H1 (cell line): ENCODE results near the gene PRR19. TPM values are rescaled to one million over a fixed set of nuclear protein-coding genes. Genes with fewer than 3 reads are reported as not detected.

Experiments used
- CTCF ChIA-PET: fragments of 300-600 bp; sonication (Branson Sonifier 250); formaldehyde crosslinking; loops from one replicate; lab custom pipeline; 2021; ENCODE audit not compliant: partially characterized antibody; lab: Charles Lee
- POLR2A ChIA-PET: fragments of 300-600 bp; sonication (Branson Sonifier 250); formaldehyde crosslinking; loops from one replicate; lab custom pipeline; 2021; ENCODE audit warnings: inconsistent platforms; ENCODE audit not compliant: partially characterized antibody; lab: Charles Lee
- DNase-seq, 2 experiments: peaks; one replicate each; pipeline versions ENCODE4 v3.0.0 to v3.0.0-alpha.2; 2010 to 2022; ENCODE audit warnings: low spot score in 2 of 2, low read depth in 1 of 2, mixed read lengths in 1 of 2
- FAIRE-seq: peaks from 2 replicates; lab custom pipeline; 2011; peaks lifted over from hg19 to GRCh38; lab: Jason Lieb, UNC
- H2AFZ ChIP-seq: 2 replicates; pipeline ENCODE4 v1.8.1; 2012; ENCODE audit warnings: low read length, inconsistent platforms
- H2AK5ac ChIP-seq: 2 replicates; pipeline ENCODE4 v1.6.1; 2013; ENCODE audit warnings: low read depth, low read length
- H2BK120ac ChIP-seq: replicated peaks from 2 replicates; pipeline ENCODE3; 2013; ENCODE audit warnings: low read depth, low read length, inconsistent platforms
- H2BK12ac ChIP-seq: 2 replicates; pipeline ENCODE4 v1.6.1; 2013; ENCODE audit warnings: low read depth, low read length
- H2BK15ac ChIP-seq: 2 replicates; pipeline ENCODE4 v1.6.1; 2013; ENCODE audit warnings: low read length
- H2BK20ac ChIP-seq: 2 replicates; pipeline ENCODE4 v1.6.1; 2013; ENCODE audit warnings: low read length
- H2BK5ac ChIP-seq: 2 replicates; pipeline ENCODE4 v1.6.1; 2013; ENCODE audit warnings: low read depth, low read length
- H3K14ac ChIP-seq: 2 replicates; pipeline ENCODE4 v1.6.1; 2013; ENCODE audit warnings: inconsistent platforms; ENCODE audit not compliant: insufficient read length
- H3K18ac ChIP-seq: 2 replicates; pipeline ENCODE4 v1.6.1; 2013; ENCODE audit warnings: low read length; ENCODE audit errors: extremely low read depth
- H3K23ac ChIP-seq: 2 replicates; pipeline ENCODE4 v1.6.1; 2013; ENCODE audit warnings: inconsistent platforms; ENCODE audit not compliant: insufficient read length
- H3K23me2 ChIP-seq: 2 replicates; pipeline ENCODE4 v1.6.1; 2013; ENCODE audit warnings: low read depth, low read length
- H3K27ac ChIP-seq: 2 replicates; pipeline ENCODE4 v1.6.1; 2011; ENCODE audit warnings: low read depth, low read length, inconsistent platforms
- H3K27me3 ChIP-seq, 4 experiments: replicated peaks in 1 of 4; 1 replicate in 1 of 4; 2 replicates in 3 of 4; pipeline versions ENCODE4 v1.6.1 to v1.8.1; 2011 to 2013; ENCODE audit warnings: low read length in 3 of 4, mild to moderate bottlenecking in 3 of 4, inconsistent platforms in 2 of 4, mixed read lengths in 2 of 4, moderate library complexity in 1 of 4; ENCODE audit not compliant: control insufficient read depth in 3 of 4, insufficient read depth in 3 of 4; ENCODE audit errors: extremely low read depth in 1 of 4
- H3K36me3 ChIP-seq, 4 experiments: 2 replicates each; pipeline versions ENCODE4 v1.6.1 to v1.8.1; 2011 to 2013; ENCODE audit warnings: mild to moderate bottlenecking in 4 of 4, low read length in 3 of 4, moderate library complexity in 2 of 4, control low read depth in 1 of 4, inconsistent platforms in 1 of 4; ENCODE audit not compliant: insufficient read depth in 4 of 4, control insufficient read depth in 2 of 4
- H3K4ac ChIP-seq: replicated peaks from 2 replicates; pipeline ENCODE3; 2013; ENCODE audit warnings: low read length, low read depth, mixed read lengths, inconsistent platforms; ENCODE audit not compliant: insufficient read length
- H3K4me1 ChIP-seq, 4 experiments: replicated peaks in 1 of 4; 1 replicate in 1 of 4; 2 replicates in 3 of 4; pipeline versions ENCODE4 v1.6.1 to v1.8.1; 2011 to 2013; ENCODE audit warnings: low read length in 3 of 4, inconsistent platforms in 2 of 4, mixed read lengths in 1 of 4; ENCODE audit not compliant: insufficient read depth in 4 of 4, control insufficient read depth in 3 of 4
- H3K4me2 ChIP-seq, 2 experiments: 2 replicates each; pipeline versions ENCODE4 v1.6.1 to v1.8.1; 2011 to 2013; ENCODE audit warnings: low read depth in 2 of 2, low read length in 2 of 2, control low read depth in 1 of 2, inconsistent platforms in 1 of 2, mild to moderate bottlenecking in 1 of 2; ENCODE audit not compliant: insufficient read depth in 1 of 2
- H3K4me3 ChIP-seq, 4 experiments: fragments of 200-600, 300-600 bp in 1 of 4; sonication (generic), shearing (Covaris generic), sonication (Bioruptor Twin) in 1 of 4; 2 replicates each; pipeline versions ENCODE4 v1.5.1 to v1.8.1; 2011 to 2016; ENCODE audit warnings: low read length in 4 of 4, low read depth in 3 of 4, control low read depth in 2 of 4, inconsistent platforms in 2 of 4, mild to moderate bottlenecking in 2 of 4, mixed read lengths in 1 of 4, moderate library complexity in 1 of 4; ENCODE audit not compliant: insufficient read depth in 2 of 4; ENCODE audit errors: extremely low read depth in 1 of 4
- H3K56ac ChIP-seq: replicated peaks from 2 replicates; pipeline ENCODE3; 2013; ENCODE audit warnings: low read depth, mild to moderate bottlenecking, mixed read lengths, low read length, inconsistent platforms; ENCODE audit not compliant: insufficient read length
- H3K79me1 ChIP-seq: 2 replicates; pipeline ENCODE4 v1.6.1; 2013; ENCODE audit warnings: low read depth, low read length, control low read depth
- H3K79me2 ChIP-seq, 2 experiments: 2 replicates each; pipeline versions ENCODE4 v1.6.1 to v1.8.1; 2012 to 2013; ENCODE audit warnings: low read length in 2 of 2, mild to moderate bottlenecking in 2 of 2, inconsistent platforms in 1 of 2; ENCODE audit not compliant: insufficient read depth in 2 of 2, control insufficient read depth in 1 of 2
- H3K9ac ChIP-seq, 4 experiments: replicated peaks in 1 of 4; 1 replicate in 1 of 4; 2 replicates in 3 of 4; pipeline versions ENCODE4 v1.6.1 to v1.8.1; 2011 to 2013; ENCODE audit warnings: low read depth in 3 of 4, low read length in 3 of 4, control low read depth in 2 of 4, mild to moderate bottlenecking in 2 of 4, moderate library complexity in 2 of 4, inconsistent platforms in 1 of 4; ENCODE audit errors: extremely low read depth in 1 of 4
- H3K9me3 ChIP-seq, 2 experiments: 2 replicates each; pipeline versions ENCODE4 v1.6.1 to v1.8.1; 2012 to 2013; ENCODE audit warnings: mild to moderate bottlenecking in 2 of 2, moderate library complexity in 2 of 2, control low read depth in 1 of 2, inconsistent platforms in 1 of 2, low read depth in 1 of 2, low read length in 1 of 2, mixed read lengths in 1 of 2; ENCODE audit not compliant: insufficient read depth in 2 of 2
- H4K20me1 ChIP-seq, 2 experiments: replicated peaks in 1 of 2; 2 replicates each; pipeline versions ENCODE3 to v1.8.1; 2011 to 2013; ENCODE audit warnings: inconsistent platforms in 2 of 2, low read length in 2 of 2, mild to moderate bottlenecking in 1 of 2; ENCODE audit not compliant: insufficient read depth in 2 of 2, control insufficient read depth in 1 of 2
- H4K5ac ChIP-seq: 2 replicates; pipeline ENCODE4 v1.6.1; 2013; ENCODE audit warnings: low read length, low read depth, mixed read lengths, inconsistent platforms; ENCODE audit not compliant: insufficient read length
- H4K8ac ChIP-seq: 2 replicates; pipeline ENCODE4 v1.8.0; 2013; ENCODE audit warnings: mild to moderate bottlenecking, moderate library complexity, low read length, inconsistent platforms; ENCODE audit not compliant: insufficient read depth; ENCODE audit errors: extremely low read depth
- H4K91ac ChIP-seq: replicated peaks from 2 replicates; pipeline ENCODE3; 2013; ENCODE audit warnings: low read length, mixed read lengths, inconsistent platforms; ENCODE audit not compliant: insufficient read length
- CREB1 ChIP-seq: IDR thresholded peaks from 2 replicates; pipeline ENCODE4 v1.6.1; 2012; ENCODE audit warnings: inconsistent platforms
- GABPA ChIP-seq: IDR thresholded peaks from 2 replicates; pipeline ENCODE4 v1.6.1; 2011; ENCODE audit warnings: mild to moderate bottlenecking, low read length, moderate library complexity, borderline replicate concordance; ENCODE audit not compliant: insufficient read depth
- HDAC2 ChIP-seq, 2 experiments: fragments of 300-600 bp in 1 of 2; sonication (generic) in 1 of 2; IDR thresholded peaks; 2 replicates each; pipeline ENCODE4 v1.6.1; 2011 to 2012; ENCODE audit warnings: low read depth in 2 of 2, low read length in 2 of 2, mild to moderate bottlenecking in 2 of 2, moderate library complexity in 2 of 2, borderline replicate concordance in 1 of 2, inconsistent platforms in 1 of 2
- KDM4A ChIP-seq: IDR thresholded peaks from one replicate; pipeline ENCODE4 v1.7.1; 2012; ENCODE audit warnings: low read depth, mild to moderate bottlenecking, moderate library complexity, low read length, inconsistent platforms; ENCODE audit not compliant: severe bottlenecking
- PHF8 ChIP-seq: fragments of 200-600 bp; sonication (generic); conservative IDR thresholded peaks from 2 replicates; pipeline ENCODE4 v1.7.1; 2012; ENCODE audit warnings: low read depth, mild to moderate bottlenecking, inconsistent platforms, low read length, moderate library complexity
- POLR2AphosphoS5 ChIP-seq: IDR thresholded peaks from 2 replicates; pipeline ENCODE4 v1.6.1; 2011; ENCODE audit warnings: low read depth, low read length
- SIN3A ChIP-seq, 2 experiments: IDR thresholded peaks in 1 of 2; conservative IDR thresholded peaks in 1 of 2; 2 replicates each; pipeline ENCODE4 v1.6.1; 2011 to 2012; ENCODE audit warnings: low read length in 2 of 2, improper control_type of control experiment in 1 of 2, low read depth in 1 of 2, mild to moderate bottlenecking in 1 of 2
- SIRT6 ChIP-seq: IDR thresholded peaks from one replicate; pipeline ENCODE4 v1.7.1; 2012; ENCODE audit warnings: low read length, inconsistent platforms
- SIX5 ChIP-seq: IDR thresholded peaks from 2 replicates; pipeline ENCODE4 v1.6.1; 2011; ENCODE audit warnings: mild to moderate bottlenecking, low read depth, low read length
- SRF ChIP-seq: IDR thresholded peaks from 2 replicates; pipeline ENCODE4 v1.6.1; 2011; ENCODE audit warnings: mild to moderate bottlenecking, low read depth, low read length, moderate library complexity
- TAF1 ChIP-seq: IDR thresholded peaks from 2 replicates; pipeline ENCODE4 v1.6.1; 2011; ENCODE audit warnings: mild to moderate bottlenecking, low read depth, low read length
- TBP ChIP-seq: IDR thresholded peaks from 2 replicates; pipeline ENCODE4 v1.6.1; 2011; ENCODE audit warnings: low read depth, low read length, improper control_type of control experiment
- ZNF274 ChIP-seq: IDR thresholded peaks from 2 replicates; pipeline ENCODE4 v1.7.0; 2012; ENCODE audit warnings: low read length, borderline replicate concordance; ENCODE audit errors: extremely low read depth
- WGBS, 2 experiments: shearing (Covaris generic) in 1 of 2; methylation state at CpG; one replicate each; pipeline versions ENCODE4 v1.1.6 to v1.1.7; 2013 to 2015; ENCODE audit warnings: low lambda C conversion rate in 2 of 2, mixed read lengths in 2 of 2, inconsistent platforms in 1 of 2, low coverage in 1 of 2, missing lambda C conversion rate in 1 of 2; ENCODE audit not compliant: insufficient replicate concordance in 2 of 2, insufficient coverage in 1 of 2, insufficient read length in 1 of 2; ENCODE audit errors: extremely low coverage in 1 of 2, missing lambda C conversion rate in 1 of 2; 5-methylcytosine and 5-hydroxymethylcytosine counted together
- polyA plus RNA-seq, 7 experiments: library from polyadenylated mRNA; depleted of rRNA in 3 of 7; stranded (reverse) in 5 of 7; unstranded in 2 of 7; fragments of >200 nt in 5 of 7; fragments of 200-250 nt in 2 of 7; gene quantifications; 1 replicate in 5 of 7; 2 replicates in 1 of 7; 4 replicates in 1 of 7; pipeline versions ENCODE4 v1.2.1 to v1.2.3, GENCODE V29; 2011 to 2013; ENCODE audit warnings: missing spikeins in 2 of 7, mixed read lengths in 2 of 7
- total RNA-seq: library from RNA; stranded (reverse); fragmentation: NEBNext Ultra II Directional; extraction: Animal tissue kit (Norgen Biotek cat#: 25700); gene quantifications from 2 replicates; pipeline ENCODE4 v1.2.1, GENCODE V29; 2021

PRR19 gene
- total and polyA plus RNA-seq, 2 of the 8 experiments (the other 6 are each of a cell fraction or from before 2014, with no cell fraction given), result 7.2 to 7.5 TPM

GRCh38 chr19:42276284-42276683 lies 25.6 kb upstream of the PRR19 start:
- peaks cover 0 to 4% of the 10 kb centered on the region in 2 experiments; a peak in 1 of 4 replicates for H3K79me2 ChIP-seq
- H3K23me2 ChIP-seq, result peaks cover 7% of the 10 kb centered on the region; the same call in 1 of the 2 replicates
- H3K56ac ChIP-seq, result no peak overlapping the region
- H2BK15ac ChIP-seq, result no peak overlapping the region
- ChIA-PET POLR2A (interaction anchor here (1.2 kb wide), 1 partner anchor 18 kb away, joined by 3 read pairs; no protein-coding TSS in a partner anchor), CTCF (interaction anchor here (4.8 to 7.4 kb wide), 3 partner anchors 17 to 29 kb away, joined by 42 to 260 read pairs (median 55); partner anchors contain the start of genes ERF and GSK3A)
- H3K4me2 ChIP-seq, result no peak overlapping the region
- H3K9ac ChIP-seq, result no peak overlapping the region
- no peak overlapping the region for H2AK5ac ChIP-seq
- H3K14ac ChIP-seq, result no peak overlapping the region
- peaks cover 0 to 12% (median 3%) of the 10 kb centered on the region in 4 experiments; a peak in 5 of 7 replicates for H3K4me1 ChIP-seq
- DNase-seq, result no peak
- WGBS, 2 experiments, result 93% methylated on average over 3 of the region's 3 CpGs; no CpG with 5 or more reads in 1 of the 2 experiments
- H4K5ac ChIP-seq, result no peak overlapping the region
- no peak overlapping the region for H3K18ac ChIP-seq
- no peak overlapping the region for H2BK12ac ChIP-seq
- no peak overlapping the region for H3K23ac ChIP-seq
- no peak for FAIRE-seq
- H2BK120ac ChIP-seq, result no peak overlapping the region
- H2BK5ac ChIP-seq, result no peak overlapping the region
- H3K27ac ChIP-seq, result no peak overlapping the region
- H3K27me3 ChIP-seq, result no peaks in the 10 kb centered on the region
- no peak overlapping the region for H4K8ac ChIP-seq
- TF ChIP-seq TBP (no peak), SIX5 (no peak), SIN3A (conservative IDR thresholded peaks at IDR 0.05 in 1 of 2, IDR thresholded peaks at IDR 0.05 in 1 of 2; ENCODE audit: low read depth in 1 of 2, low read length in 2 of 2) (no peak), PHF8 (no peak), ZNF274 (no peak), CREB1 (no peak), KDM4A (no peak), POLR2AphosphoS5 (no peak), SRF (no peak), TAF1 (no peak), GABPA (no peak), SIRT6 (no peak), HDAC2 (IDR thresholded peaks at IDR 0.05; ENCODE audit: borderline replicate concordance in 1 of 2, low read depth in 2 of 2, low read length in 2 of 2) (no peak)
- no peak overlapping the region for H3K4ac ChIP-seq
- no peak overlapping the region for H2BK20ac ChIP-seq
- no peak overlapping the region for H3K4me3 ChIP-seq
- no peaks in the 10 kb centered on the region for H3K9me3 ChIP-seq
- peaks cover 2% of the 10 kb centered on the region for H3K79me1 ChIP-seq
- H4K20me1 ChIP-seq, result peaks cover 0 to 10% of the 10 kb centered on the region in 2 experiments
- H2AFZ ChIP-seq, result no peak overlapping the region
- H3K36me3 ChIP-seq, result peaks cover 0 to 15% (median 5%) of the 10 kb centered on the region in 4 experiments; a peak in 2 of 8 replicates
- no peak overlapping the region for H4K91ac ChIP-seq
